GM10266 (cell line): Measurements from ENCODE around the gene USP54.

Experiments
- DNase-seq: peaks from one replicate; pipeline ENCODE4 v3.0.0; 2012; ENCODE audit errors: extremely low spot score
- CTCF ChIP-seq: IDR thresholded peaks from 2 replicates; pipeline ENCODE4 v1.5.1; 2012; ENCODE audit warnings: mild to moderate bottlenecking, low read depth; ENCODE audit not compliant: control insufficient read depth, insufficient read depth; ENCODE audit errors: missing control alignments

The USP54 gene

GRCh38 chr10:73460897-73461296 is 130.2 kb downstream of the USP54 start:
- DNase-seq: no peak
- TF ChIP-seq CTCF: no peak

GRCh38 chr10:73459683-73460314 is 131.3 kb downstream of the USP54 start:
- no peak for TF ChIP-seq CTCF
- no peak for DNase-seq

GRCh38 chr10:73456187-73456890 is 134.8 kb downstream of the USP54 start:
- no peak for TF ChIP-seq CTCF
- no peak for DNase-seq

GRCh38 chr10:73449113-73449512 is 142.0 kb downstream of the USP54 start:
- DNase-seq: no peak
- TF ChIP-seq CTCF: no peak

- no peak for DNase-seq
- TF ChIP-seq CTCF: no peak
Observed at GRCh38 chr10:73448384-73448783, 142.8 kb downstream of the USP54 start.
